Measurements from ENCODE around the gene IL18RAP. TPM values are rescaled to one million over a fixed set of nuclear protein-coding genes. Genes with fewer than 3 reads are reported as not detected.

Gene IL18RAP
- total RNA-seq, 4 donors from 2014 or later = 0.22 to 3.9 (median 0.88) TPM

- TF ChIP-seq CTCF (IDR thresholded peaks at IDR 0.05) (no peak), POLR2A (IDR thresholded peaks at IDR 0.05) (no peak), EP300 (IDR thresholded peaks at IDR 0.05) (no peak)
- H3K27ac ChIP-seq = no peak overlapping the region
- no peaks in the 10 kb centered on the region for H3K9me3 ChIP-seq
- 87 to 95% methylated on average over 9 of the region's 9 CpGs for WGBS, 2 donors
- H3K4me3 ChIP-seq = no peak overlapping the region
- no peaks in the 10 kb centered on the region for H3K36me3 ChIP-seq
- H3K4me1 ChIP-seq = peaks cover 0 to 6% (median 0%) of the 10 kb centered on the region in 4 donors
- no peaks in the 10 kb centered on the region for H3K27me3 ChIP-seq
- DNase-seq (ENCODE audit: low spot score in 2 of 2) = no peak
Measured at GRCh38 chr2:102446936-102447335, 24.0 kb downstream of the IL18RAP start.

GRCh38 chr2:102449370-102449974 is 26.5 kb downstream of the IL18RAP start:
- Histone ChIP-seq H3K4me3 (no peak overlapping the region), H3K9me3 (no peaks in the 10 kb centered on the region), H3K4me1 (no peaks in the 10 kb centered on the region), H3K36me3 (no peaks in the 10 kb centered on the region), H3K27me3 (no peaks in the 10 kb centered on the region), H3K27ac (no peak overlapping the region)
- DNase-seq (ENCODE audit: low spot score in 2 of 2) = peak; percentile 19 to 43
- TF ChIP-seq EP300 (IDR thresholded peaks at IDR 0.05) (no peak), CTCF (IDR thresholded peaks at IDR 0.05) (peak; percentile 35 to 51 (median 44))
- WGBS, 2 donors = 0% methylated on average over 1 of the region's 1 CpG

GRCh38 chr2:102451968-102452367 is 29.0 kb downstream of the IL18RAP start:
- H3K4me3 ChIP-seq = no peak overlapping the region
- no peak for TF ChIP-seq EP300 (IDR thresholded peaks at IDR 0.05)
- TF ChIP-seq CTCF (IDR thresholded peaks at IDR 0.05) = no peak
- no peak for TF ChIP-seq POLR2A (IDR thresholded peaks at IDR 0.05)
- H3K27ac ChIP-seq = no peak overlapping the region
- 56 to 58% methylated on average over 2 of the region's 2 CpGs for WGBS, 2 donors
- no peaks in the 10 kb centered on the region for H3K9me3 ChIP-seq
- H3K36me3 ChIP-seq = no peaks in the 10 kb centered on the region
- DNase-seq (ENCODE audit: low spot score in 2 of 2) = no peak
- no peaks in the 10 kb centered on the region for H3K4me1 ChIP-seq
- H3K27me3 ChIP-seq = no peaks in the 10 kb centered on the region

GRCh38 chr2:102453501-102453900 is 30.5 kb downstream of the IL18RAP start:
- Histone ChIP-seq H3K9me3 (no peaks in the 10 kb centered on the region), H3K4me1 (no peaks in the 10 kb centered on the region), H3K27ac (no peak overlapping the region), H3K36me3 (no peaks in the 10 kb centered on the region), H3K27me3 (no peaks in the 10 kb centered on the region), H3K4me3 (no peak overlapping the region)
- DNase-seq (ENCODE audit: low spot score in 2 of 2) = no peak
- WGBS, 2 donors = 36 to 42% methylated on average over 4 of the region's 4 CpGs
- TF ChIP-seq POLR2A (IDR thresholded peaks at IDR 0.05) (no peak), CTCF (IDR thresholded peaks at IDR 0.05) (no peak), EP300 (IDR thresholded peaks at IDR 0.05) (no peak)

- 61 to 79% methylated on average over 2 of the region's 2 CpGs for WGBS, 2 donors
- no peak for DNase-seq (ENCODE audit: low spot score in 2 of 2)
- TF ChIP-seq CTCF (IDR thresholded peaks at IDR 0.05) (no peak), EP300 (IDR thresholded peaks at IDR 0.05) (no peak), POLR2A (IDR thresholded peaks at IDR 0.05) (no peak)
Measured at GRCh38 chr2:102455061-102455670, 32.2 kb downstream of the IL18RAP start.

More at GRCh38 chr2:102455061-102455670, 32.2 kb downstream of the IL18RAP start:
- H3K27ac ChIP-seq = no peak overlapping the region
- H3K4me1 ChIP-seq = no peaks in the 10 kb centered on the region
- no peaks in the 10 kb centered on the region for H3K27me3 ChIP-seq
- H3K9me3 ChIP-seq = no peaks in the 10 kb centered on the region
- H3K36me3 ChIP-seq = no peaks in the 10 kb centered on the region
- no peak overlapping the region for H3K4me3 ChIP-seq

Measured in tibial nerve (tissue), 4 donors.